ENCODE data around the gene P4HTM.

The P4HTM gene

GRCh38 chr3:48997714-48998637, 7.9 kb downstream of the P4HTM start:
- no peaks in the 10 kb centered on the region for H3K9me3 ChIP-seq (ENCODE audit: control insufficient read depth, insufficient read depth, low read depth, low read length)
- H3K36me3 ChIP-seq (ENCODE audit: control insufficient read depth in 2 of 2, insufficient read depth in 1 of 2, low read length in 2 of 2) = peaks cover 0 to 17% of the 10 kb centered on the region in 2 experiments; a peak in 2 of 3 replicates
- CTCF ChIA-PET = interaction anchor here (0.7 kb wide), 1 partner anchor 20 kb away, joined by 3 read pairs; the partner anchor contains the start of gene DALRD3
- peaks cover 13% of the 10 kb centered on the region for H3K4me1 ChIP-seq (ENCODE audit: control insufficient read depth, insufficient read depth, low read length)
- H3K27ac ChIP-seq (ENCODE audit: extremely low read depth, low read depth, low read length) = no peak overlapping the region
- POLR2A ChIA-PET = interaction anchor here (5.6 kb wide), 1 partner anchor 9 kb away, joined by 34 read pairs; the partner anchor contains the start of gene WDR6
- no peak overlapping the region for H3K4me3 ChIP-seq (ENCODE audit: low read depth, low read length)
- TF ChIP-seq, protein P1, sequence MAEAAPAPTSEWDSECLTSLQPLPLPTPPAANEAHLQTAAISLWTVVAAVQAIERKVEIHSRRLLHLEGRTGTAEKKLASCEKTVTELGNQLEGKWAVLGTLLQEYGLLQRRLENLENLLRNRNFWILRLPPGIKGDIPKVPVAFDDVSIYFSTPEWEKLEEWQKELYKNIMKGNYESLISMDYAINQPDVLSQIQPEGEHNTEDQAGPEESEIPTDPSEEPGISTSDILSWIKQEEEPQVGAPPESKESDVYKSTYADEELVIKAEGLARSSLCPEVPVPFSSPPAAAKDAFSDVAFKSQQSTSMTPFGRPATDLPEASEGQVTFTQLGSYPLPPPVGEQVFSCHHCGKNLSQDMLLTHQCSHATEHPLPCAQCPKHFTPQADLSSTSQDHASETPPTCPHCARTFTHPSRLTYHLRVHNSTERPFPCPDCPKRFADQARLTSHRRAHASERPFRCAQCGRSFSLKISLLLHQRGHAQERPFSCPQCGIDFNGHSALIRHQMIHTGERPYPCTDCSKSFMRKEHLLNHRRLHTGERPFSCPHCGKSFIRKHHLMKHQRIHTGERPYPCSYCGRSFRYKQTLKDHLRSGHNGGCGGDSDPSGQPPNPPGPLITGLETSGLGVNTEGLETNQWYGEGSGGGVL (tag by site-specific recombination; IDR thresholded peaks at IDR 0.05) = peak; percentile 41; the same call in 1 of the 2 replicates
- peak; percentile 40; the same call in 1 of the 2 replicates for TF ChIP-seq ZNF341 (tag by site-specific recombination; IDR thresholded peaks at IDR 0.05; ENCODE audit: low read depth)
- no peak for TF ChIP-seq HOXC10 (CRISPR knock-in tag; IDR thresholded peaks at IDR 0.05)
- peak; percentile 97 for TF ChIP-seq MYNN (tag by site-specific recombination; IDR thresholded peaks at IDR 0.05; ENCODE audit: borderline replicate concordance)
- TF ChIP-seq ZNF416 (tag by site-specific recombination; IDR thresholded peaks at IDR 0.05) = no peak
- no peak for TF ChIP-seq ZNF426 (tag by site-specific recombination; IDR thresholded peaks at IDR 0.05)
- TF ChIP-seq ZNF10 (tag by site-specific recombination; IDR thresholded peaks at IDR 0.05) = no peak
- 0 out of 2 replicates have a peak, but pooled peaks have one; percentile 58 for TF ChIP-seq ZBTB44 (tag by site-specific recombination; IDR thresholded peaks at IDR 0.05)
- TF ChIP-seq KLF9 (tag by site-specific recombination; IDR thresholded peaks at IDR 0.05; ENCODE audit: low read depth) = no peak
- TF ChIP-seq ZNF747 (tag by site-specific recombination; IDR thresholded peaks at IDR 0.05) = no peak
- TF ChIP-seq GLIS2 (tag by site-specific recombination; IDR thresholded peaks at IDR 0.05) = no peak
- TF ChIP-seq, protein P2, sequence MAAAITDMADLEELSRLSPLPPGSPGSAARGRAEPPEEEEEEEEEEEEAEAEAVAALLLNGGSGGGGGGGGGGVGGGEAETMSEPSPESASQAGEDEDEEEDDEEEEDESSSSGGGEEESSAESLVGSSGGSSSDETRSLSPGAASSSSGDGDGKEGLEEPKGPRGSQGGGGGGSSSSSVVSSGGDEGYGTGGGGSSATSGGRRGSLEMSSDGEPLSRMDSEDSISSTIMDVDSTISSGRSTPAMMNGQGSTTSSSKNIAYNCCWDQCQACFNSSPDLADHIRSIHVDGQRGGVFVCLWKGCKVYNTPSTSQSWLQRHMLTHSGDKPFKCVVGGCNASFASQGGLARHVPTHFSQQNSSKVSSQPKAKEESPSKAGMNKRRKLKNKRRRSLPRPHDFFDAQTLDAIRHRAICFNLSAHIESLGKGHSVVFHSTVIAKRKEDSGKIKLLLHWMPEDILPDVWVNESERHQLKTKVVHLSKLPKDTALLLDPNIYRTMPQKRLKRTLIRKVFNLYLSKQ (tag by site-specific recombination; IDR thresholded peaks at IDR 0.05; ENCODE audit: borderline replicate concordance) = no peak
- TF ChIP-seq ZNF785 (tag by site-specific recombination; IDR thresholded peaks at IDR 0.05) = no peak
- TF ChIP-seq ZNF585B (tag by site-specific recombination; IDR thresholded peaks at IDR 0.05) = no peak
- peak; percentile 41 for TF ChIP-seq ZFHX2 (tag by site-specific recombination; conservative IDR thresholded peaks at IDR 0.05)
- no peak for TF ChIP-seq OSR2 (tag by site-specific recombination; IDR thresholded peaks at IDR 0.05)
- TF ChIP-seq ZBTB17 (tag by site-specific recombination; IDR thresholded peaks at IDR 0.05) = peak; percentile 44
- TF ChIP-seq ZNF423 (tag by site-specific recombination; IDR thresholded peaks at IDR 0.05) = no peak
- peak; percentile 79 for TF ChIP-seq ZNF600 (tag by site-specific recombination; IDR thresholded peaks at IDR 0.05)
- TF ChIP-seq FEZF1 (tag by site-specific recombination; IDR thresholded peaks at IDR 0.05) = no peak
- no peak for TF ChIP-seq ZNF707 (tag by site-specific recombination; IDR thresholded peaks at IDR 0.05)
- no peak for TF ChIP-seq ZNF768 (tag by site-specific recombination; IDR thresholded peaks at IDR 0.05)
- TF ChIP-seq ZNF558 (tag by site-specific recombination; IDR thresholded peaks at IDR 0.05) = no peak

Data from HEK293 (cell line).